ENCODE measurements around the gene CROCC2. TPM values are rescaled to one million over a fixed set of nuclear protein-coding genes. Genes with fewer than 3 reads are reported as not detected.

Gene CROCC2
- total and polyA plus RNA-seq, 2 of the 13 experiments (the other 11 are each of a cell fraction or from before 2014, with no cell fraction given) = not detected

DNA sequence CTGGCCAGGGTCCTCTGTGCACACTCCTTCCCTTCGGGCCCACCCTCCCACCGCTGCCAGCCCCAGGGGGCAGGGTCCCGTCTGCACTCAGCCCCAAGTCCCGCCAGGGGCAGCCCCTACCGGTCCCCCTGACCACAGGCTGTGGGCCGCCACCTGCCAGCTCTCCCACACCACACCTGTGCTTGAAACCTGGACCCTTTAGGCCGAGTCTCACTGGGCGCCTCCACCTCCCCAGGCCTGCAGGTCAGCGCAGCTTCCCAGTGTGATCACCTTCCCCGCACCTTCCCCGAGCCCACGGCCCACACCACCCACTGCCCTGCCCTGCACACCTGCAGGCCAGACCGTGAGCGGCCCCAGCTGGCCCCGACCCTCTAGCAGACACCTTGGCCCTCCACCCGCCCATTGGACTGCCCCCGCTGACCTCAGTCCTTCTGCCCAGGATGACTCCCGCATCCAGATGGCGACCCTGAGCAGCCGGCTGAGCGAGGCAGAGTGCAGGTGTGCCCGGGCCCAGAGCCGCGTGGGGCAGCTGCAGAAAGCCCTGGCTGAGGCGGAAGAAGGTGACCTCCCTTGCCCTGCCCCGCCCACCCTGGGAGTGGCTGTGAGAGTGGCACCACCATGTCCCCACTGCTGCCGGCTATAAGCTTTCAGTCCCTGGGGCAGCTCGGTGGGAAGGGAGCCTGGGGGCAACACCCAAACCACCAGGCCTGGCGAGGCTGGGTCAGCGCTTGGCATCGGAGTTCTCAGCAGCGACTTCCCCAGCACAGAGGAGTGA, 61.0 kb downstream of the CROCC2 start (continued):
- TF ChIP-seq, protein P1, sequence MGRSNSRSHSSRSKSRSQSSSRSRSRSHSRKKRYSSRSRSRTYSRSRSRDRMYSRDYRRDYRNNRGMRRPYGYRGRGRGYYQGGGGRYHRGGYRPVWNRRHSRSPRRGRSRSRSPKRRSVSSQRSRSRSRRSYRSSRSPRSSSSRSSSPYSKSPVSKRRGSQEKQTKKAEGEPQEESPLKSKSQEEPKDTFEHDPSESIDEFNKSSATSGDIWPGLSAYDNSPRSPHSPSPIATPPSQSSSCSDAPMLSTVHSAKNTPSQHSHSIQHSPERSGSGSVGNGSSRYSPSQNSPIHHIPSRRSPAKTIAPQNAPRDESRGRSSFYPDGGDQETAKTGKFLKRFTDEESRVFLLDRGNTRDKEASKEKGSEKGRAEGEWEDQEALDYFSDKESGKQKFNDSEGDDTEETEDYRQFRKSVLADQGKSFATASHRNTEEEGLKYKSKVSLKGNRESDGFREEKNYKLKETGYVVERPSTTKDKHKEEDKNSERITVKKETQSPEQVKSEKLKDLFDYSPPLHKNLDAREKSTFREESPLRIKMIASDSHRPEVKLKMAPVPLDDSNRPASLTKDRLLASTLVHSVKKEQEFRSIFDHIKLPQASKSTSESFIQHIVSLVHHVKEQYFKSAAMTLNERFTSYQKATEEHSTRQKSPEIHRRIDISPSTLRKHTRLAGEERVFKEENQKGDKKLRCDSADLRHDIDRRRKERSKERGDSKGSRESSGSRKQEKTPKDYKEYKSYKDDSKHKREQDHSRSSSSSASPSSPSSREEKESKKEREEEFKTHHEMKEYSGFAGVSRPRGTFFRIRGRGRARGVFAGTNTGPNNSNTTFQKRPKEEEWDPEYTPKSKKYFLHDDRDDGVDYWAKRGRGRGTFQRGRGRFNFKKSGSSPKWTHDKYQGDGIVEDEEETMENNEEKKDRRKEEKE (IDR thresholded peaks at IDR 0.05) = no peak
- no peak for TF ChIP-seq THAP11 (CRISPR knock-in tag; IDR thresholded peaks at IDR 0.05)
- TF ChIP-seq, protein P2, sequence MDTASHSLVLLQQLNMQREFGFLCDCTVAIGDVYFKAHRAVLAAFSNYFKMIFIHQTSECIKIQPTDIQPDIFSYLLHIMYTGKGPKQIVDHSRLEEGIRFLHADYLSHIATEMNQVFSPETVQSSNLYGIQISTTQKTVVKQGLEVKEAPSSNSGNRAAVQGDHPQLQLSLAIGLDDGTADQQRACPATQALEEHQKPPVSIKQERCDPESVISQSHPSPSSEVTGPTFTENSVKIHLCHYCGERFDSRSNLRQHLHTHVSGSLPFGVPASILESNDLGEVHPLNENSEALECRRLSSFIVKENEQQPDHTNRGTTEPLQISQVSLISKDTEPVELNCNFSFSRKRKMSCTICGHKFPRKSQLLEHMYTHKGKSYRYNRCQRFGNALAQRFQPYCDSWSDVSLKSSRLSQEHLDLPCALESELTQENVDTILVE (CRISPR knock-in tag; IDR thresholded peaks at IDR 0.05) = no peak
- TF ChIP-seq ZBTB3 (CRISPR knock-in tag; IDR thresholded peaks at IDR 0.05; ENCODE audit: borderline replicate concordance, low read depth) = no peak
- no peak for TF ChIP-seq ZNF460 (CRISPR knock-in tag; IDR thresholded peaks at IDR 0.05; ENCODE audit: borderline replicate concordance)
- TF ChIP-seq, protein P3, sequence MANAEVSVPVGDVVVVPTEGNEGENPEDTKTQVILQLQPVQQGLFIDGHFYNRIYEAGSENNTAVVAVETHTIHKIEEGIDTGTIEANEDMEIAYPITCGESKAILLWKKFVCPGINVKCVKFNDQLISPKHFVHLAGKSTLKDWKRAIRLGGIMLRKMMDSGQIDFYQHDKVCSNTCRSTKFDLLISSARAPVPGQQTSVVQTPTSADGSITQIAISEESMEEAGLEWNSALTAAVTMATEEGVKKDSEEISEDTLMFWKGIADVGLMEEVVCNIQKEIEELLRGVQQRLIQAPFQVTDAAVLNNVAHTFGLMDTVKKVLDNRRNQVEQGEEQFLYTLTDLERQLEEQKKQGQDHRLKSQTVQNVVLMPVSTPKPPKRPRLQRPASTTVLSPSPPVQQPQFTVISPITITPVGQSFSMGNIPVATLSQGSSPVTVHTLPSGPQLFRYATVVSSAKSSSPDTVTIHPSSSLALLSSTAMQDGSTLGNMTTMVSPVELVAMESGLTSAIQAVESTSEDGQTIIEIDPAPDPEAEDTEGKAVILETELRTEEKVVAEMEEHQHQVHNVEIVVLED (CRISPR knock-in tag; IDR thresholded peaks at IDR 0.05; ENCODE audit: borderline replicate concordance) = peak; percentile 16; the same call in 1 of the 2 replicates
- TF ChIP-seq MED13 (CRISPR knock-in tag; IDR thresholded peaks at IDR 0.05) = no peak
- peak; percentile 16; the same call in 1 of the 2 replicates for TF ChIP-seq JUND (CRISPR knock-in tag; IDR thresholded peaks at IDR 0.05)
- TF ChIP-seq CHD2 (IDR thresholded peaks at IDR 0.05; ENCODE audit: low read depth, low read length) = no peak
- TF ChIP-seq, protein P4, sequence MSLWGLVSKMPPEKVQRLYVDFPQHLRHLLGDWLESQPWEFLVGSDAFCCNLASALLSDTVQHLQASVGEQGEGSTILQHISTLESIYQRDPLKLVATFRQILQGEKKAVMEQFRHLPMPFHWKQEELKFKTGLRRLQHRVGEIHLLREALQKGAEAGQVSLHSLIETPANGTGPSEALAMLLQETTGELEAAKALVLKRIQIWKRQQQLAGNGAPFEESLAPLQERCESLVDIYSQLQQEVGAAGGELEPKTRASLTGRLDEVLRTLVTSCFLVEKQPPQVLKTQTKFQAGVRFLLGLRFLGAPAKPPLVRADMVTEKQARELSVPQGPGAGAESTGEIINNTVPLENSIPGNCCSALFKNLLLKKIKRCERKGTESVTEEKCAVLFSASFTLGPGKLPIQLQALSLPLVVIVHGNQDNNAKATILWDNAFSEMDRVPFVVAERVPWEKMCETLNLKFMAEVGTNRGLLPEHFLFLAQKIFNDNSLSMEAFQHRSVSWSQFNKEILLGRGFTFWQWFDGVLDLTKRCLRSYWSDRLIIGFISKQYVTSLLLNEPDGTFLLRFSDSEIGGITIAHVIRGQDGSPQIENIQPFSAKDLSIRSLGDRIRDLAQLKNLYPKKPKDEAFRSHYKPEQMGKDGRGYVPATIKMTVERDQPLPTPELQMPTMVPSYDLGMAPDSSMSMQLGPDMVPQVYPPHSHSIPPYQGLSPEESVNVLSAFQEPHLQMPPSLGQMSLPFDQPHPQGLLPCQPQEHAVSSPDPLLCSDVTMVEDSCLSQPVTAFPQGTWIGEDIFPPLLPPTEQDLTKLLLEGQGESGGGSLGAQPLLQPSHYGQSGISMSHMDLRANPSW (CRISPR knock-in tag; IDR thresholded peaks at IDR 0.05; ENCODE audit: borderline replicate concordance) = no peak
- TF ChIP-seq, protein P5, sequence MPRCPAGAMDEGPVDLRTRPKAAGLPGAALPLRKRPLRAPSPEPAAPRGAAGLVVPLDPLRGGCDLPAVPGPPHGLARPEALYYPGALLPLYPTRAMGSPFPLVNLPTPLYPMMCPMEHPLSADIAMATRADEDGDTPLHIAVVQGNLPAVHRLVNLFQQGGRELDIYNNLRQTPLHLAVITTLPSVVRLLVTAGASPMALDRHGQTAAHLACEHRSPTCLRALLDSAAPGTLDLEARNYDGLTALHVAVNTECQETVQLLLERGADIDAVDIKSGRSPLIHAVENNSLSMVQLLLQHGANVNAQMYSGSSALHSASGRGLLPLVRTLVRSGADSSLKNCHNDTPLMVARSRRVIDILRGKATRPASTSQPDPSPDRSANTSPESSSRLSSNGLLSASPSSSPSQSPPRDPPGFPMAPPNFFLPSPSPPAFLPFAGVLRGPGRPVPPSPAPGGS (CRISPR knock-in tag; IDR thresholded peaks at IDR 0.05) = no peak; the same call in 1 of the 2 replicates
- no peak for TF ChIP-seq WIZ (CRISPR knock-in tag; IDR thresholded peaks at IDR 0.05)
- 0 out of 2 replicates have a peak, but pooled peaks have one; percentile 29 for TF ChIP-seq ZNF337 (CRISPR knock-in tag; IDR thresholded peaks at IDR 0.05; ENCODE audit: borderline replicate concordance, low read depth)
- TF ChIP-seq, protein P6, sequence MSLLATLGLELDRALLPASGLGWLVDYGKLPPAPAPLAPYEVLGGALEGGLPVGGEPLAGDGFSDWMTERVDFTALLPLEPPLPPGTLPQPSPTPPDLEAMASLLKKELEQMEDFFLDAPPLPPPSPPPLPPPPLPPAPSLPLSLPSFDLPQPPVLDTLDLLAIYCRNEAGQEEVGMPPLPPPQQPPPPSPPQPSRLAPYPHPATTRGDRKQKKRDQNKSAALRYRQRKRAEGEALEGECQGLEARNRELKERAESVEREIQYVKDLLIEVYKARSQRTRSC (CRISPR knock-in tag; IDR thresholded peaks at IDR 0.05; ENCODE audit: low read depth) = no peak; the same call in 1 of the 2 replicates
- TF ChIP-seq, protein P7, sequence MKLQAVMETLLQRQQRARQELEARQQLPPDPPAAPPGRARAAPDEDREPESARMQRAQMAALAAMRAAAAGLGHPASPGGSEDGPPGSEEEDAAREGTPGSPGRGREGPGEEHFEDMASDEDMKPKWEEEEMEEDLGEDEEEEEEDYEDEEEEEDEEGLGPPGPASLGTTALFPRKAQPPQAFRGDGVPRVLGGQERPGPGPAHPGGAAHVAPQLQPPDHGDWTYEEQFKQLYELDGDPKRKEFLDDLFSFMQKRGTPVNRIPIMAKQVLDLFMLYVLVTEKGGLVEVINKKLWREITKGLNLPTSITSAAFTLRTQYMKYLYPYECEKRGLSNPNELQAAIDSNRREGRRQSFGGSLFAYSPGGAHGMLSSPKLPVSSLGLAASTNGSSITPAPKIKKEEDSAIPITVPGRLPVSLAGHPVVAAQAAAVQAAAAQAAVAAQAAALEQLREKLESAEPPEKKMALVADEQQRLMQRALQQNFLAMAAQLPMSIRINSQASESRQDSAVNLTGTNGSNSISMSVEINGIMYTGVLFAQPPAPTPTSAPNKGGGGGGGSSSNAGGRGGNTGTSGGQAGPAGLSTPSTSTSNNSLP (IDR thresholded peaks at IDR 0.05; ENCODE audit: low read depth, low read length) = no peak

Measured in HepG2 (cell line).